CD14-positive monocyte (primary cell): ENCODE data around the gene WWOX. TPM values are rescaled to one million over a fixed set of nuclear protein-coding genes. Genes with fewer than 3 reads are reported as not detected.

Experiments
- DNase-seq, 3 donors: peaks; one replicate each; pipeline ENCODE4 v3.0.0-alpha.2; 2011 to 2022
- H2AFZ ChIP-seq: 2 replicates; pipeline ENCODE4 v1.6.0; 2012; ENCODE audit warnings: mild to moderate bottlenecking, low read depth, low read length, inconsistent platforms; ENCODE audit not compliant: insufficient read depth, poor library complexity, severe bottlenecking
- H3K27ac ChIP-seq, 2 donors: 1 replicate in 1 of 2; 2 replicates in 1 of 2; pipeline ENCODE4 v1.5.1; 2012 to 2013; ENCODE audit warnings: low read length in 2 of 2, control low read depth in 1 of 2, inconsistent platforms in 1 of 2, low read depth in 1 of 2, mild to moderate bottlenecking in 1 of 2
- H3K27me3 ChIP-seq, 2 donors: one replicate each; pipeline versions ENCODE4 v1.6.0 to v1.6.1; 2011 to 2013; ENCODE audit warnings: low read length in 2 of 2; ENCODE audit not compliant: control insufficient read depth in 2 of 2, insufficient read depth in 2 of 2
- H3K36me3 ChIP-seq, 2 donors: replicated peaks in 1 of 2; 1 replicate in 1 of 2; 2 replicates in 1 of 2; pipeline versions ENCODE4 v1.5.1 to v1.6.1; 2012 to 2013; ENCODE audit warnings: low read length in 2 of 2, control low read depth in 1 of 2, inconsistent platforms in 1 of 2, mild to moderate bottlenecking in 1 of 2; ENCODE audit not compliant: insufficient read depth in 2 of 2, control insufficient read depth in 1 of 2
- H3K4me1 ChIP-seq, 2 donors: 1 replicate in 1 of 2; 2 replicates in 1 of 2; pipeline versions ENCODE4 v1.5.1 to v1.6.1; 2012 to 2013; ENCODE audit warnings: low read length in 2 of 2, control low read depth in 1 of 2, inconsistent platforms in 1 of 2, mild to moderate bottlenecking in 1 of 2, moderate library complexity in 1 of 2; ENCODE audit not compliant: insufficient read depth in 2 of 2, control insufficient read depth in 1 of 2
- H3K4me2 ChIP-seq: replicated peaks from 2 replicates; pipeline ENCODE3; 2012; ENCODE audit warnings: low read length, moderate library complexity, mild to moderate bottlenecking; ENCODE audit not compliant: poor library complexity, severe bottlenecking; ENCODE audit errors: extremely low read depth
- H3K4me3 ChIP-seq, 3 experiments: fragments of 200-600 bp in 1 of 3; sonication (generic) in 1 of 3; replicated peaks in 1 of 3; 1 replicate in 2 of 3; 2 replicates in 1 of 3; pipeline ENCODE4 v1.5.1; 2011 to 2013; ENCODE audit warnings: low read length in 3 of 3, mild to moderate bottlenecking in 3 of 3, control low read depth in 2 of 3, low read depth in 2 of 3, inconsistent platforms in 1 of 3, moderate library complexity in 1 of 3
- H3K79me2 ChIP-seq: 2 replicates; pipeline ENCODE4 v1.6.0; 2012; ENCODE audit warnings: mild to moderate bottlenecking, control low read depth, inconsistent platforms, low read length, moderate library complexity; ENCODE audit not compliant: insufficient read depth
- H3K9ac ChIP-seq: 2 replicates; pipeline ENCODE4 v1.6.0; 2017; ENCODE audit warnings: low read length, mild to moderate bottlenecking; ENCODE audit not compliant: insufficient read depth, poor library complexity, severe bottlenecking
- H3K9me3 ChIP-seq, 2 donors: replicated peaks in 1 of 2; 1 replicate in 1 of 2; 2 replicates in 1 of 2; pipeline versions ENCODE4 v1.5.1 to v1.6.1; 2012 to 2013; ENCODE audit warnings: low read length in 2 of 2, control low read depth in 1 of 2; ENCODE audit not compliant: control insufficient read depth in 1 of 2, insufficient read depth in 1 of 2
- H4K20me1 ChIP-seq: 2 replicates; pipeline ENCODE4 v1.6.0; 2012; ENCODE audit warnings: mild to moderate bottlenecking, low read length, control low read depth, moderate library complexity; ENCODE audit not compliant: insufficient read depth
- H3K27ac Mint-ChIP-seq, 7 donors: one replicate each; pipeline ENCODE4 v1.8.0; 2020; ENCODE audit warnings: mild to moderate bottlenecking in 7 of 7, mixed read lengths in 7 of 7, moderate library complexity in 6 of 7, inconsistent platforms in 2 of 7
- H3K27me3 Mint-ChIP-seq, 3 donors: one replicate each; pipeline ENCODE4 v1.8.0; 2021 to 2022; ENCODE audit warnings: low read depth in 3 of 3, mild to moderate bottlenecking in 3 of 3, mixed read lengths in 3 of 3, moderate library complexity in 3 of 3, inconsistent platforms in 1 of 3
- H3K36me3 Mint-ChIP-seq, 2 donors: one replicate each; pipeline ENCODE4 v1.8.0; 2020; ENCODE audit warnings: mixed read lengths in 2 of 2, inconsistent platforms in 1 of 2, mild to moderate bottlenecking in 1 of 2
- H3K4me1 Mint-ChIP-seq: one replicate; pipeline ENCODE4 v1.8.0; 2020; ENCODE audit warnings: mild to moderate bottlenecking, mixed read lengths
- H3K4me3 Mint-ChIP-seq, 2 donors: one replicate each; pipeline ENCODE4 v1.8.0; 2020; ENCODE audit warnings: mild to moderate bottlenecking in 2 of 2, mixed read lengths in 2 of 2, moderate library complexity in 1 of 2
- H3K9me3 Mint-ChIP-seq, 7 donors: one replicate each; pipeline ENCODE4 v1.8.0; 2020 to 2022; ENCODE audit warnings: mixed read lengths in 7 of 7, mild to moderate bottlenecking in 6 of 7, moderate library complexity in 6 of 7, inconsistent platforms in 2 of 7
- CTCF ChIP-seq: fragments of 200-600 bp; IDR thresholded peaks from one replicate; pipeline ENCODE4 v1.8.0; 2022; ENCODE audit warnings: antibody characterized with exemption, mild to moderate bottlenecking
- WGBS: methylation state at CpG from one replicate; pipeline ENCODE4 v1.1.5; 2013; ENCODE audit warnings: missing lambda C conversion rate; ENCODE audit not compliant: insufficient coverage; 5-methylcytosine and 5-hydroxymethylcytosine counted together
- intact Hi-C, 2 donors: fragments of 100-400 bp; cut with micrococcal nuclease; formaldehyde crosslinking; loops; one replicate each; pipeline versions ENCODE4 v1.15.0 to v1.15.1; 2023
- polyA plus RNA-seq, 3 donors: library from polyadenylated mRNA; depleted of rRNA in 1 of 3; unstranded in 2 of 3; stranded (reverse) in 1 of 3; fragments of 300-500 nt in 2 of 3; fragments of >200 nt in 1 of 3; fragmentation: Illumina TruSeq in 2 of 3; gene quantifications; 1 replicate in 2 of 3; 2 replicates in 1 of 3; pipeline ENCODE4 v1.2.3, GENCODE V29; 2012 to 2021

Gene WWOX
- polyA plus RNA-seq, 3 donors = 4.0 to 7.0 (median 6.3) TPM

GRCh38 chr16:78494674-78495073 lies 395.2 kb downstream of the WWOX start:
- Histone ChIP-seq H2AFZ (no peak overlapping the region), H3K4me3 (no peak overlapping the region), H3K4me1 (peaks cover 11 to 13% of the 10 kb centered on the region in 2 donors), H3K4me2 (no peak overlapping the region), H3K27me3 (no peaks in the 10 kb centered on the region), H3K9ac (no peak overlapping the region), H4K20me1 (no peaks in the 10 kb centered on the region), H3K79me2 (no peaks in the 10 kb centered on the region), H3K9me3 (no peaks in the 10 kb centered on the region), H3K27ac (no peak overlapping the region), H3K36me3 (no peaks in the 10 kb centered on the region)
- DNase-seq = peak; percentile 31 to 65 (median 38)
- H3K27ac Mint-ChIP-seq = no peak overlapping the region
- peaks cover 10% of the 10 kb centered on the region for H3K4me1 Mint-ChIP-seq
- H3K9me3 Mint-ChIP-seq = no peaks in the 10 kb centered on the region
- peaks cover 0 to 2% (median 2%) of the 10 kb centered on the region in 3 donors for H3K27me3 Mint-ChIP-seq
- TF ChIP-seq CTCF = no peak
- H3K36me3 Mint-ChIP-seq = no peaks in the 10 kb centered on the region
- no peak overlapping the region for H3K4me3 Mint-ChIP-seq
- 40% methylated on average over 1 of the region's 10 CpGs for WGBS
- intact Hi-C loops = no loop called here

- no peak for DNase-seq
- Histone ChIP-seq H3K4me1 (peaks cover 11 to 13% of the 10 kb centered on the region in 2 donors), H3K27ac (no peak overlapping the region), H3K27me3 (no peaks in the 10 kb centered on the region), H3K9ac (no peak overlapping the region), H2AFZ (no peak overlapping the region), H3K4me3 (no peak overlapping the region), H3K4me2 (no peak overlapping the region), H3K9me3 (no peaks in the 10 kb centered on the region), H3K79me2 (no peaks in the 10 kb centered on the region), H4K20me1 (no peaks in the 10 kb centered on the region), H3K36me3 (no peaks in the 10 kb centered on the region)
- Mint-ChIP-seq H3K27me3 (peaks cover 0 to 2% (median 1%) of the 10 kb centered on the region in 3 donors), H3K4me3 (no peak overlapping the region), H3K9me3 (no peaks in the 10 kb centered on the region), H3K27ac (no peak overlapping the region), H3K4me1 (peaks cover 12% of the 10 kb centered on the region), H3K36me3 (no peaks in the 10 kb centered on the region)
- 100% methylated on average over 3 of the region's 7 CpGs for WGBS
- intact Hi-C loops = no loop called here
- TF ChIP-seq CTCF = no peak
Measured at GRCh38 chr16:78496189-78496588, 396.7 kb downstream of the WWOX start.
